MCF 10A (cell line): Measurements from ENCODE around the gene TMEM229B. TPM values are rescaled to one million over a fixed set of nuclear protein-coding genes. Genes with fewer than 3 reads are reported as not detected.

Experiments
- BruUV-seq: library from RNA; stranded (reverse); fragments of 400-500 nt; replicated peaks from 2 replicates; lab custom pipeline; 2021; lab: Mats Ljungman, UMichigan
- CTCF ChIA-PET: fragments of 300-600 bp; sonication (Branson Sonifier 250); formaldehyde crosslinking; extraction: SDS; loops from one replicate; lab custom pipeline; 2021; ENCODE audit warnings: antibody characterized with exemption, inconsistent platforms; lab: Yijun Ruan, JAX
- POLR2A ChIA-PET: fragments of 300-600, 350-650 bp; sonication (Branson Sonifier 250); formaldehyde crosslinking; extraction: SDS; loops from one replicate; lab custom pipeline; 2020; ENCODE audit warnings: antibody characterized with exemption, inconsistent platforms; lab: Yijun Ruan, JAX
- DNase-seq: peaks from one replicate; pipeline ENCODE4 v3.0.0-alpha.2; 2018; ENCODE audit not compliant: unreplicated experiment
- H3K27ac Mint-ChIP-seq: one replicate; pipeline ENCODE4 v1.8.0; 2022; ENCODE audit warnings: mild to moderate bottlenecking, low read depth, mixed read lengths; ENCODE audit not compliant: unreplicated experiment
- H3K27me3 Mint-ChIP-seq: one replicate; pipeline ENCODE4 v1.8.0; 2022; ENCODE audit warnings: mixed read lengths; ENCODE audit not compliant: insufficient read depth, unreplicated experiment
- H3K36me3 Mint-ChIP-seq: one replicate; pipeline ENCODE4 v1.8.0; 2022; ENCODE audit warnings: mild to moderate bottlenecking, moderate library complexity, mixed read lengths; ENCODE audit not compliant: insufficient read depth, unreplicated experiment
- H3K4me1 Mint-ChIP-seq: one replicate; pipeline ENCODE4 v1.8.0; 2022; ENCODE audit warnings: mixed read lengths; ENCODE audit not compliant: insufficient read depth, unreplicated experiment
- H3K4me3 Mint-ChIP-seq: one replicate; pipeline ENCODE4 v1.8.0; 2022; ENCODE audit warnings: mild to moderate bottlenecking, moderate library complexity, mixed read lengths; ENCODE audit not compliant: unreplicated experiment
- H3K9me3 Mint-ChIP-seq: one replicate; pipeline ENCODE4 v1.8.0; 2022; ENCODE audit warnings: mixed read lengths; ENCODE audit not compliant: unreplicated experiment
- intact Hi-C: fragments of 100-400 bp; cut with micrococcal nuclease; formaldehyde crosslinking; loops from 2 replicates; pipeline ENCODE4 v1.14.1; 2022
- total RNA-seq: library from RNA; stranded (reverse); gene quantifications from 2 replicates; pipeline ENCODE4 v1.2.3, GENCODE V29; 2022
- TF ChIP-seq, protein P1 (sequence below): fragments of 200-600 bp; IDR thresholded peaks from one replicate; pipeline ENCODE4 v1.8.0; 2022; ENCODE audit warnings: antibody characterized with exemption, mild to moderate bottlenecking; ENCODE audit not compliant: unreplicated experiment

Gene TMEM229B
- total RNA-seq, 1 experiment from 2014 or later = 0.37 TPM

DNA sequence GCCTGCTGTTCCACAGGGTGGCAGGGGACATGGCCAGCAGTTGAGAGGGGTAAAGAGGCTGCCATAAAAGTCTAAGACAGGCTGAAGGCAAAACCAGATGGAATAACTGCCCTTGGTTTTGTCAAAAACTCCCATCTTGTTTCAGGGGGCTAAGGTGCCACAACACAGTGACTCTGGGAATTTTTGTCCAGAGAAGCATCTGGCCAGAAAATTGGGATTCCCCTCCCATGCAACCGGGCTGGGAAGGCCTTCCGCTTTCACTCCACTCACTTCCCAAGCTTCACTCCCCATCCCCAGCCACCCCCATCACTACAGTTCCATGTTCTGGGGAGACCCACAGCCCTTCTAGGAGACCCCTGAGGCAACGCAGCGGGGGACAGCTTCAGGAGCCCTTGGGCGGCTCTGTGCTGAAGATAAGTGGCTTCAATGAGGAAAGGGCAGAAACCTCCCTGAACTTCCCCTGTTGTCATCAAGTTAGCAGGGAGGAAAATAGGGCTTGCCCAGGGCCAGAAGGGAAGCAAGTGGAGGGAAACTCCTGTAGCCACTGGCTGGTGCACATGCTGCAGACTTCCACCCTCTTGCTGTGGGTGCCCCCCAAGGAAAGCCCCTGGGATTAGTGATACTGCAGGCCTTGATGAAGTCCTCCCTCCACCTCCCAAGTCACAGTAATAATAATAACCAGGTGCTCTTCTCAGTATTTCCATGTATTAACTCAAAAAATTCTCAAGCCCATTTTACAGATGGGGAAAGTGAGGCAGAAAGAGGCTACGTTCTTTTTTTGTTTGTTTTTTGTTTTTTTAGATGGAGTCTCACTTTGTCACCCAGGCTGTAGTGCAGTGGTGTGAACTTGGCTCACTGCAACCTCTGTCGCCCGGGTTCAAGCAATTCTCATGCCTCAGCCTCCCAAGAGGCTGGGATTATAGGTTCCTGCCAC, 6.0 kb downstream of the TMEM229B start:
- no TSS peak for BruUV-seq
- Mint-ChIP-seq H3K9me3 (no peaks in the 10 kb centered on the region), H3K4me3 (no peak overlapping the region), H3K27ac (no peak overlapping the region), H3K36me3 (no peaks in the 10 kb centered on the region), H3K27me3 (no peaks in the 10 kb centered on the region), H3K4me1 (peaks cover 2% of the 10 kb centered on the region)
- ChIA-PET CTCF (interaction anchor here (0.8 to 1.6 kb wide), 3 partner anchors 55 to 89 kb away, joined by 4 to 10 read pairs (median 5); no protein-coding TSS in a partner anchor), POLR2A (no interaction called here)
- TF ChIP-seq, protein P1, sequence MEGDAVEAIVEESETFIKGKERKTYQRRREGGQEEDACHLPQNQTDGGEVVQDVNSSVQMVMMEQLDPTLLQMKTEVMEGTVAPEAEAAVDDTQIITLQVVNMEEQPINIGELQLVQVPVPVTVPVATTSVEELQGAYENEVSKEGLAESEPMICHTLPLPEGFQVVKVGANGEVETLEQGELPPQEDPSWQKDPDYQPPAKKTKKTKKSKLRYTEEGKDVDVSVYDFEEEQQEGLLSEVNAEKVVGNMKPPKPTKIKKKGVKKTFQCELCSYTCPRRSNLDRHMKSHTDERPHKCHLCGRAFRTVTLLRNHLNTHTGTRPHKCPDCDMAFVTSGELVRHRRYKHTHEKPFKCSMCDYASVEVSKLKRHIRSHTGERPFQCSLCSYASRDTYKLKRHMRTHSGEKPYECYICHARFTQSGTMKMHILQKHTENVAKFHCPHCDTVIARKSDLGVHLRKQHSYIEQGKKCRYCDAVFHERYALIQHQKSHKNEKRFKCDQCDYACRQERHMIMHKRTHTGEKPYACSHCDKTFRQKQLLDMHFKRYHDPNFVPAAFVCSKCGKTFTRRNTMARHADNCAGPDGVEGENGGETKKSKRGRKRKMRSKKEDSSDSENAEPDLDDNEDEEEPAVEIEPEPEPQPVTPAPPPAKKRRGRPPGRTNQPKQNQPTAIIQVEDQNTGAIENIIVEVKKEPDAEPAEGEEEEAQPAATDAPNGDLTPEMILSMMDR = no peak
- no peak for DNase-seq
- intact Hi-C loops = no loop called here

- H3K9me3 Mint-ChIP-seq = no peaks in the 10 kb centered on the region
- ChIA-PET CTCF (interaction anchor here (0.5 to 1.9 kb wide), 2 partner anchors 47 to 1140 kb away, joined by 3 to 6 read pairs; no protein-coding TSS in a partner anchor), POLR2A (no interaction called here)
- no peak for DNase-seq
- no peak overlapping the region for H3K4me3 Mint-ChIP-seq
- no peaks in the 10 kb centered on the region for H3K27me3 Mint-ChIP-seq
- peaks cover 8% of the 10 kb centered on the region for H3K4me1 Mint-ChIP-seq
- H3K27ac Mint-ChIP-seq = no peak overlapping the region
- intact Hi-C loops = no loop called here
- BruUV-seq = no TSS peak
- no peaks in the 10 kb centered on the region for H3K36me3 Mint-ChIP-seq
- TF ChIP-seq, protein P1 = no peak
These were observed 8.5 kb downstream of the TMEM229B start for GRCh38 chr14:67480011-67480410.

- no peak overlapping the region for H3K4me3 Mint-ChIP-seq
- TF ChIP-seq, protein P1 = no peak
- no TSS peak for BruUV-seq
- H3K27me3 Mint-ChIP-seq = no peaks in the 10 kb centered on the region
- ChIA-PET CTCF (interaction anchor here (0.7 kb wide), 1 partner anchor 52 kb away, joined by 4 read pairs; no protein-coding TSS in a partner anchor), POLR2A (no interaction called here)
- H3K4me1 Mint-ChIP-seq = peaks cover 8% of the 10 kb centered on the region
- no peaks in the 10 kb centered on the region for H3K36me3 Mint-ChIP-seq
- H3K27ac Mint-ChIP-seq = no peak overlapping the region
- DNase-seq = no peak
- no peaks in the 10 kb centered on the region for H3K9me3 Mint-ChIP-seq
- intact Hi-C loops = no loop called here
These were observed 9.8 kb downstream of the TMEM229B start for GRCh38 chr14:67478800-67479084.

DNA sequence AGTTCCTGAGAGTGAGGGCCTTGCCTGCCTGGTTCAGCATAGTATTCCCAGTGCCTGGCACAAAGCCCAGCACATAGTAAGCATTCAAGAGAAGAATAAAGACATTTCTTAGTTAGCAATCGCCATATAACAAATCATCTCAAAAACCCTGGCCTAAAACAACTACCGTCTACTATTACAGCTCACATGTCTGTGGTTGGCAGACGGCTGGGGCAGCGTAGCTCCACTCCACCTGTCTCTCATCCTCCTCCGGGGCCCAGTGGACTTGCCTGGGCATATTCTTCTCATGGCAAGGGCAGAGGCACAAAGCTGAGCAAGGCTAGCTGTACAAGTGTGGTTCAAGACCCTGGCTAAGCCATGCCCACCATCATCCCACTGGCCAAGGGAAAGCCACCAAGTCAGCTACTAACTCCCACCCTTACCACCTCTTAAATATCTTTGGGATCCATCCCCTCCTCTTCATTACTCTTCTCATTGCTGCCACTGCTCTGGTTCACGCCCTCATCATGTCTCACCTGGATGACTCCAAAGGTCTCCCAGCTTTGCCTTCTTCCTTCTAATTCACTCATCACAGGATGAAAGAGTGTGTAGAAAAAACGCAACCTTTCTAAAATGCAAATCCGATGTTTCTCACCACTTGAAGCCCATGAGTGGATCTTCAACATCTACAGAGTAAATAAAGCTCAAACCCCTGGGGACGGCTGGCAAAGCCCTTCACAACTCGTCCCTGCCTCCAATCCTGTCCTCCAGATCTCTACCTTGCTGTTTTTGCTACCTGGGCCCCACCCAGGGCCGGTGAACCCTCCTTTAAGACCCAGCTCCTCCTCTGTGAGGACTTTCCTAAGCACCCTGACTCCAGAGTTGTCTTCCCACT, 10.4 kb downstream of the TMEM229B start:
- H3K9me3 Mint-ChIP-seq = no peaks in the 10 kb centered on the region
- CTCF ChIA-PET = interaction anchor here (0.6 to 0.9 kb wide), 3 partner anchors 30 to 59 kb away, joined by 3 to 6 read pairs (median 4); no protein-coding TSS in a partner anchor
- POLR2A ChIA-PET = interaction anchor here (0.6 to 0.9 kb wide), 2 partner anchors 9 to 116 kb away, joined by 3 to 4 read pairs; no protein-coding TSS in a partner anchor
- H3K36me3 Mint-ChIP-seq = no peaks in the 10 kb centered on the region
- TF ChIP-seq, protein P1 = no peak
- BruUV-seq = no TSS peak
- no peak overlapping the region for H3K4me3 Mint-ChIP-seq
- no peak for DNase-seq
- H3K27me3 Mint-ChIP-seq = no peaks in the 10 kb centered on the region
- intact Hi-C loops = no loop called here
- H3K4me1 Mint-ChIP-seq = peaks cover 8% of the 10 kb centered on the region
- no peak overlapping the region for H3K27ac Mint-ChIP-seq
